ENCODE measurements around the gene RPP25L.
A peak's percentile ranks its signal among the peaks of the same experiment; 100 is the strongest.

RPP25L gene

GRCh38 chr9:34623374-34624235, 11.7 kb upstream of the RPP25L start:
- no peak for DNase-seq (ENCODE audit: low read depth)
- TF ChIP-seq CTCF (conservative IDR thresholded peaks at IDR 0.05; ENCODE audit: low read depth, low read length), result no peak
- H3K4me3 ChIP-seq (ENCODE audit: low read depth, low read length), result no peak overlapping the region

- H3K4me3 ChIP-seq (ENCODE audit: low read depth, low read length), result peak within 1 kb of the TSS; percentile 79
- peak; percentile 97 for DNase-seq (ENCODE audit: low read depth)
- TF ChIP-seq CTCF (conservative IDR thresholded peaks at IDR 0.05; ENCODE audit: low read depth, low read length), result no peak
Measured at GRCh38 chr9:34620061-34620994, 8.4 kb upstream of the RPP25L start, which contains the start of gene DCTN3. DCTN3 (minus strand) TSS chr9:34620495; CDS start chr9:34620464, 31 bp downstream.

- no peak overlapping the region for H3K4me3 ChIP-seq (ENCODE audit: low read depth, low read length)
- DNase-seq (ENCODE audit: low read depth), result no peak
- no peak for TF ChIP-seq CTCF (conservative IDR thresholded peaks at IDR 0.05; ENCODE audit: low read depth, low read length)
Measured at GRCh38 chr9:34615132-34615531, 3.2 kb upstream of the RPP25L start.

GRCh38 chr9:34612788-34613390, 992 bp upstream of the RPP25L start:
- peak; percentile 78 for DNase-seq (ENCODE audit: low read depth)
- peak; percentile 90 for TF ChIP-seq CTCF (conservative IDR thresholded peaks at IDR 0.05; ENCODE audit: low read depth, low read length)
- peak overlapping the region; percentile 80 for H3K4me3 ChIP-seq (ENCODE audit: low read depth, low read length)

- DNase-seq (ENCODE audit: low read depth), result no peak
- peak; percentile 3 for TF ChIP-seq CTCF (conservative IDR thresholded peaks at IDR 0.05; ENCODE audit: low read depth, low read length)
- H3K4me3 ChIP-seq (ENCODE audit: low read depth, low read length), result peak overlapping the region; percentile 80
Measured at GRCh38 chr9:34611251-34611810, 566 bp downstream of the RPP25L start.

GRCh38 chr9:34610434-34611206, 1.3 kb downstream of the RPP25L start:
- no peak for TF ChIP-seq CTCF (conservative IDR thresholded peaks at IDR 0.05; ENCODE audit: low read depth, low read length)

More at GRCh38 chr9:34610434-34611206, 1.3 kb downstream of the RPP25L start:
- DNase-seq (ENCODE audit: low read depth), result peak; percentile 47
- peak overlapping the region; percentile 80 for H3K4me3 ChIP-seq (ENCODE audit: low read depth, low read length)

All from choroid plexus epithelial cell (primary cell).